Endodermal cell (in vitro differentiated cells): Measurements from ENCODE around the gene RPN2. TPM values are rescaled to one million over a fixed set of nuclear protein-coding genes. Genes with fewer than 3 reads are reported as not detected.

Experiments used
- DNase-seq: peaks from one replicate; pipeline ENCODE4 v3.0.0-alpha.2; 2017
- H3K27ac ChIP-seq: 2 replicates; pipeline ENCODE4 v1.5.1; 2013; ENCODE audit warnings: mild to moderate bottlenecking, low read depth, low read length, moderate library complexity
- H3K27me3 ChIP-seq: 2 replicates; pipeline ENCODE4 v1.6.1; 2013; ENCODE audit warnings: mild to moderate bottlenecking, low read length, moderate library complexity; ENCODE audit not compliant: insufficient read depth, control insufficient read depth, poor library complexity, severe bottlenecking
- H3K36me3 ChIP-seq: 2 replicates; pipeline ENCODE4 v1.7.0; 2013; ENCODE audit warnings: mild to moderate bottlenecking, low read length, moderate library complexity; ENCODE audit not compliant: control insufficient read depth, insufficient read depth
- H3K4me1 ChIP-seq: one replicate; pipeline ENCODE4 v1.7.0; 2013; ENCODE audit warnings: low read length; ENCODE audit not compliant: control insufficient read depth, insufficient read depth
- H3K4me3 ChIP-seq: 2 replicates; pipeline ENCODE4 v1.5.1; 2013; ENCODE audit warnings: mild to moderate bottlenecking, low read length, moderate library complexity
- H3K9ac ChIP-seq: 2 replicates; pipeline ENCODE4 v1.6.1; 2013; ENCODE audit warnings: mild to moderate bottlenecking, low read length, moderate library complexity; ENCODE audit not compliant: poor library complexity, severe bottlenecking; ENCODE audit errors: extremely low read depth
- H3K9me3 ChIP-seq: 2 replicates; pipeline ENCODE4 v1.6.1; 2013; ENCODE audit warnings: mild to moderate bottlenecking, low read length, moderate library complexity; ENCODE audit not compliant: control insufficient read depth
- H3K27ac Mint-ChIP-seq: 2 replicates; pipeline ENCODE4 v1.8.0; 2020; ENCODE audit warnings: mixed read lengths
- H3K27me3 Mint-ChIP-seq: 2 replicates; pipeline ENCODE4 v1.8.0; 2021; ENCODE audit warnings: mild to moderate bottlenecking, mixed read lengths; ENCODE audit not compliant: insufficient read depth
- H3K36me3 Mint-ChIP-seq: 2 replicates; pipeline ENCODE4 v1.8.0; 2020; ENCODE audit warnings: low read depth, mixed read lengths
- H3K4me1 Mint-ChIP-seq: 2 replicates; pipeline ENCODE4 v1.8.0; 2020; ENCODE audit warnings: mixed read lengths
- H3K4me3 Mint-ChIP-seq: 2 replicates; pipeline ENCODE4 v1.8.0; 2020; ENCODE audit warnings: mild to moderate bottlenecking, moderate library complexity, mixed read lengths
- H3K9me3 Mint-ChIP-seq: 2 replicates; pipeline ENCODE4 v1.8.0; 2020; ENCODE audit warnings: mild to moderate bottlenecking, mixed read lengths
- CTCF ChIP-seq: fragments of 200-600 bp; sonication (generic); conservative IDR thresholded peaks from 2 replicates; pipeline ENCODE4 v1.5.0; 2021; ENCODE audit warnings: antibody characterized with exemption, mild to moderate bottlenecking
- WGBS, 2 experiments: methylation state at CpG; one replicate each; pipeline versions ENCODE4 v1.1.5 to v1.1.7; 2013; ENCODE audit warnings: missing lambda C conversion rate in 2 of 2, mixed read lengths in 1 of 2; ENCODE audit not compliant: insufficient coverage in 1 of 2, insufficient read length in 1 of 2; 5-methylcytosine and 5-hydroxymethylcytosine counted together
- total RNA-seq, 2 donors: library from RNA; stranded (reverse); fragmentation: NEBNext Ultra II Directional in 1 of 2; extraction: Animal tissue kit (Norgen Biotek cat#: 25700) in 1 of 2; gene quantifications; 2 replicates in 1 of 2; 3 replicates in 1 of 2; pipeline ENCODE4 v1.2.1, GENCODE V29; 2021

The RPN2 gene
- total RNA-seq, 2 donors from 2014 or later = 230 to 242 TPM

GRCh38 chr20:37261714-37262113 lies 82.6 kb downstream of the RPN2 start, which contains the start of gene GHRH:
TSS of gene GHRH (minus strand) at chr20:37261814. CDS start at chr20:37256889, 4,925 bp downstream.
- no peaks in the 10 kb centered on the region for H3K9me3 ChIP-seq
- no peaks in the 10 kb centered on the region for H3K36me3 ChIP-seq
- H3K4me1 Mint-ChIP-seq = peaks cover 7% of the 10 kb centered on the region
- H3K9ac ChIP-seq = no peak within 1 kb of the TSS
- no peaks in the 10 kb centered on the region for H3K9me3 Mint-ChIP-seq
- no peak within 1 kb of the TSS for H3K4me3 ChIP-seq
- TF ChIP-seq CTCF = no peak
- H3K4me3 Mint-ChIP-seq = no peak within 1 kb of the TSS
- no peaks in the 10 kb centered on the region for H3K36me3 Mint-ChIP-seq
- H3K27me3 Mint-ChIP-seq = no peaks in the 10 kb centered on the region
- 93% methylated on average over 7 to 9 of the region's 9 CpGs for WGBS, 2 experiments
- H3K27me3 ChIP-seq = no peaks in the 10 kb centered on the region
- DNase-seq = no peak
- no peaks in the 10 kb centered on the region for H3K4me1 ChIP-seq
- H3K27ac ChIP-seq = no peak within 1 kb of the TSS
- no peak within 1 kb of the TSS for H3K27ac Mint-ChIP-seq

- H3K27me3 Mint-ChIP-seq = no peaks in the 10 kb centered on the region
- WGBS, 2 experiments = 90 to 98% methylated on average over 5 to 8 of the region's 8 CpGs
- Histone ChIP-seq H3K9ac (no peak overlapping the region), H3K9me3 (no peaks in the 10 kb centered on the region), H3K4me3 (no peak overlapping the region), H3K4me1 (no peaks in the 10 kb centered on the region), H3K27me3 (no peaks in the 10 kb centered on the region), H3K27ac (no peak overlapping the region), H3K36me3 (no peaks in the 10 kb centered on the region)
- H3K27ac Mint-ChIP-seq = no peak overlapping the region
- no peaks in the 10 kb centered on the region for H3K9me3 Mint-ChIP-seq
- H3K4me1 Mint-ChIP-seq = peaks cover 10% of the 10 kb centered on the region
- TF ChIP-seq CTCF = no peak
- no peak overlapping the region for H3K4me3 Mint-ChIP-seq
- no peaks in the 10 kb centered on the region for H3K36me3 Mint-ChIP-seq
- no peak for DNase-seq
Measured at GRCh38 chr20:37262505-37262904, 83.4 kb downstream of the RPN2 start.

- no peaks in the 10 kb centered on the region for H3K36me3 Mint-ChIP-seq
- H3K4me3 Mint-ChIP-seq = no peak overlapping the region
- peaks cover 10% of the 10 kb centered on the region for H3K4me1 Mint-ChIP-seq
- H3K9ac ChIP-seq = no peak overlapping the region
- TF ChIP-seq CTCF = no peak
- no peaks in the 10 kb centered on the region for H3K9me3 Mint-ChIP-seq
- H3K4me1 ChIP-seq = no peaks in the 10 kb centered on the region
- no peak overlapping the region for H3K27ac ChIP-seq
- H3K27me3 Mint-ChIP-seq = no peaks in the 10 kb centered on the region
- H3K9me3 ChIP-seq = no peaks in the 10 kb centered on the region
- no peak overlapping the region for H3K4me3 ChIP-seq
- 94 to 97% methylated on average over 6 of the region's 6 CpGs for WGBS, 2 experiments
- H3K36me3 ChIP-seq = no peaks in the 10 kb centered on the region
- no peaks in the 10 kb centered on the region for H3K27me3 ChIP-seq
- H3K27ac Mint-ChIP-seq = no peak overlapping the region
- DNase-seq = no peak
Measured at GRCh38 chr20:37263686-37264085, 84.6 kb downstream of the RPN2 start.
